ENCODE measurements around the gene AADACL2.
"Not testable (repeated sequence)": the region's sequence is repeated elsewhere in the genome, so short reads cannot be mapped to it uniquely, and the experiment has no call there.

Gene AADACL2

DNA sequence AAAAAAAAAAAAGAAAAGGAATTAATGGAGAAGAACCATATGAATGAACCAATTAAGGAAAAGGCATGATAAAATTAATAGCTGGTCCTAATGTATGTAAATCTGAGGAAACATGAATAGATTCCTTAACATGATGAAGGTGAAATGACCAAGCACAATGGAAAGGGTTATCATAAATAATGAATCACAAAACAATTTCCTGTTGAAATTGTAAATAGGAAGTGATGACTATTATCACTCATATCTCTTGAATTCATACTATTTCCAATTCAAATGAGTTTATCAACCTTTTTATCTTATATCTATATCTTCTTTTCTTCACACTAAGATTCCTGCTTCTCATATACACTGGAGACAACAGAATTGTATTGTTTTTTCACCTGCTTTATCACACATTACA is 32.0 kb downstream of the AADACL2 start:
- DNase-seq (ENCODE audit: low spot score): no peak

GRCh38 chr3:151766454-151766853 is 32.7 kb downstream of the AADACL2 start:
- DNase-seq (ENCODE audit: low spot score): no peak

DNA sequence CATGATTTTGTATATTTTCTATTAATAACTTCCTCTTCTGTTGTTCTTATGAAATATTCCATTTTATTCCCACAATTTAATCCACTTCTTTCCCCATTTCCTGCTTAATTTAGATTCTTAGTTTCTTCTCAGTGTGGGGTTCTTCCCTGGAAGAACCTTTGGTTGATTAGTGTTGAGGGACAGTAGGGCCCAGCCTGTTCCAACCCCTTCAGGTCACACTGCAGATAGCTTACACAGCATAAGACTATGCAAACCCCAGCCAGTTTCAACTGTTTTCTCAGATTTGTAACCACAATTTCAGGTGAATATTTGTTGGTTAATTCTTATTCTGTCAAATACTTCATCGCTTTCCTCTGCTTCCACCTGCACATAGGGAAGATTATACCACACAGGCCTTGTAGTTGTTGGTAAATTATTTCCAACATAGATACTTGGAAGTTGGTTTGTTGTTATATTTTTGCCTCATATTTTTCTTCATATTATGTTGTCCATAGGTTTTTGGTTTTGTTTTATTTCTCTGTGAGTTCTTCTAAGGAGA is 34.7 kb downstream of the AADACL2 start:
- no peak for DNase-seq (ENCODE audit: low spot score)

DNA sequence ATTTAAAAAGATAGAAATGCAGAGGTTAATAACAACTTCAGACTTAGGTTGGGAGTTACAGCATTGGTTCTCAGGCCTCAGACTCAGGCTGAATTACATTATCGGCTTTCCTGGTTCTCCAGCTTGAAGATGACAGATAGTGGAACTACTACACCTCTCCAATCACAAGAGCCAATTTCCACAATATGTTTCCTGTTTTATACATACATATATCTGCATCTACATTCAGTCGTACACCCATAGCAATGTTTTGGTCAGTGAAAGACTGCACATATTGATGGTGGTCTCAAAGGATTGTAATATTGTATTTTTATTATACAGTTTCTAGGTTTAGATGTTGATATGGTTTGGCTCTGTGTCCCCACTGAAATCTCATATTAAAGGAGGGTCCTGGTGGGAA is 35.4 kb downstream of the AADACL2 start:
- DNase-seq (ENCODE audit: low spot score): no peak

DNA sequence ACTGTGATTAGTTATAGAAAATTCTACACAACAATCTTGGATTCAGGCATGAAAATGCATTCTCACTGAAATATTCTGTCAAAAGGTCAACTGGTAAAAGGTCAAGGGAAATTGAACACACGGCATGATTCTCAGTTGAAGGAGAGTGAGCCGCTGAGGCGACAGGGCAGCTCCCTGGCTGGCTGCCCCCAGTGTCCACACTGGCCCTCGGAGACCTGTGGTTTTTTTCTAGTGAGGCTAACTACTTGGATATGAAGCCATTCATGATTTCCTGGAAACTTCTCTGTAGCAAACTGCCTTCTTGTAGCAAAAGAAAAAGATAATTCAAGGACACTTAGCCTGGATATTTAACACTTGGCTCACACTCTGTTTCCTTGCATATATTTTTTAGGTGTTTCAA is 37.2 kb downstream of the AADACL2 start:
- DNase-seq (ENCODE audit: low spot score): peak; percentile 69

GRCh38 chr3:151772825-151773480 is 39.2 kb downstream of the AADACL2 start:
- no peak for DNase-seq (ENCODE audit: low spot score)

- no peak for DNase-seq (ENCODE audit: low spot score)
Observed at GRCh38 chr3:151774235-151774634, 40.5 kb downstream of the AADACL2 start.

DNA sequence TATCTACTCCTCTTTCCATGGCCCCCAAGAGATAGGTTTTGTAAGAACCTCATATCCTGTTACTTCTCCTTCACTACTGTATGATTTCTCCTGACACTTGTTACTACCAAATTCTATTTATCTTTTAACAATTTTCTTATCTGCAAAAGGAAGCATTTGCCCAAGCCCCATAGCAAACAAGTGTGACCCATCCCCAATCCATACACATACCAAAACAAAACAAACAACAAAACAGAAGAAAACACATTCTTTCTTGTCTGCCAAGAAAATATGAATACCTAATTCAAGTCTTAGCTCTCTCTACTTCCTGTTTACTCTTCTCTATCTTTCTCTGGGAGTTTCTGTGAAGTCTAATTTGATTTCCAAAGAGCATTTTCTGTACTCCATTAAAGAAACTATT is 41.2 kb downstream of the AADACL2 start:
- no peak for DNase-seq (ENCODE audit: low spot score)

GRCh38 chr3:151775314-151776258 is 41.9 kb downstream of the AADACL2 start:
- DNase-seq (ENCODE audit: low spot score): no peak

GRCh38 chr3:151776259-151776740 is 42.6 kb downstream of the AADACL2 start:
- no peak for DNase-seq (ENCODE audit: low spot score)

GRCh38 chr3:151777880-151778279 is 44.2 kb downstream of the AADACL2 start:
- DNase-seq (ENCODE audit: low spot score): no peak

GRCh38 chr3:151787626-151788025 is 53.9 kb downstream of the AADACL2 start:
- no peak for DNase-seq (ENCODE audit: low spot score)

DNA sequence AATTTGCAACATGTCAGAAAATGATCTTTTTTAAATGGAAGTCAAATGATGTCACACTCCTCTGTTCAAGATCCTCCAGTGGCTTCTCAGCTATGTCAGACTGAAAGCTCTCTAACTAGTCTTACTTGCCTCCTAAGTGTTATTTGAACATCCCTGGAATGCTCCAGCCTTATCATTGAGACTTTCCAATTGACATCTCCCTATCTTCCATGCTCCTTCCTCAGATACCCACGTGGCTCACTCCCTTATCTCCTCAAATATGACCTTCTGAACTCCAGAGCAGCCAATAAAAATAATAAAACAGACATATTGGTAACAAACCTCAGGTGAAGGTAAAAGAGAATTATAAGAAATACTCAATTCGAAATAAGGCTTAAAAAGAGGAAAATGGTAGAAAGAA is 54.7 kb downstream of the AADACL2 start:
- no peak for DNase-seq (ENCODE audit: low spot score)

- DNase-seq (ENCODE audit: low spot score): peak; percentile 14
Observed at GRCh38 chr3:151789853-151790463, 56.2 kb downstream of the AADACL2 start.

DNA sequence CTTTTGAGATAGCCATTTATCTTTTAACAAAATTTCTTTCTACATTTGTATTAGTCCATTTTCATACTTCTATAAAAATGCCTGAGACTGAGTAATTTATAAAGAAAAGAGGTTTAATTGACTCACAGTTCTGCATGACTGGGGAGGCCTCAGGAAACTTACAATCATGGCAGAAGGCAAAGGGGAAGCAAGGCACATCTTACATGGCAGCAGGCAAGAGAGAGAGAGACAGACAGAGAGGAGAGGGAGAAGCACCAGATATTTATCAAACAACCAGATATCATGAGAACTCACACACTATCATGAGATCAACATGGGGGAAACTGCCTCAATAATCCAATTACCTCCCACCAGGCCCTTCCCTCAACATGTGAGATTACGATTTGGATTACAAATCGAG is 57.0 kb downstream of the AADACL2 start:
- DNase-seq (ENCODE audit: low spot score): not testable (repeated sequence)

DNA sequence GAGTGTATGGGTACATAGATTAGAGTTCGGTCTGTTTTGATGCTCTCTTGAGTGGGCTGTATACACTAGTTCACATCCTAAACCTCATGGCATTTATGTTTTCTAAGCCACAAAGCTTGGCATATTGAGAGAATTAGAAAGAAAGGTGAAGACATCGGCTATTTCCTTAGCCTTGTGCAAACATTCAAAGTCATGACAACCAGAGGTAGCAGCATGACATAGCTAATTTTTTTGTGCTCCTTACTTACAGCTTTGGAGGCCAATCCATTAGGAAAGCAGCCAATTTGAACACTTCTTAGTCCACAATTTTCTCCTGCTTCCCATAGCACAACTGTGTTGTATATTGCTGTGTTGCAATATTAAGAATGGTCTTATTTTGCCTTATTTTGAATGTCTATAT is 58.7 kb downstream of the AADACL2 start:
- no peak for DNase-seq (ENCODE audit: low spot score)

- no peak for DNase-seq (ENCODE audit: low spot score)
Observed at GRCh38 chr3:151793636-151794035, 59.9 kb downstream of the AADACL2 start.

DNA sequence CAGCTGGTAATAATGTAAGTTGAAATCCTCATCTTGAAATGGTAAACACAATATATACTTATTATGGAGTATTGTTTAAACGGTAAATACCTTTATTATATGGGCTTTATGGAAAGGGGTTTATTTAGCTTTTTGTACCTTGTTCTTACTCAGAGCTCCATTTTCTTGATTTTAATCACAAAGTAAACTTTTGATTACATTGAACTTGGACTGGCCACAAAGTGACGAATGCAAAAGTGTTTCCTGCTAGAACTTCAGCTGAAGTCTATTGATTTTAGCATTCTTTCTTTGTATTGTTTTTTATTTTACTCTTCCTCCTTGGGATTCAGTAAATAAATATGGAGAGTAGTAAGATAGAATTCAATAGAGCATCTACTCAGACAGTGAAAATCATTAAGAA is 60.4 kb downstream of the AADACL2 start:
- no peak for DNase-seq (ENCODE audit: low spot score)

DNA sequence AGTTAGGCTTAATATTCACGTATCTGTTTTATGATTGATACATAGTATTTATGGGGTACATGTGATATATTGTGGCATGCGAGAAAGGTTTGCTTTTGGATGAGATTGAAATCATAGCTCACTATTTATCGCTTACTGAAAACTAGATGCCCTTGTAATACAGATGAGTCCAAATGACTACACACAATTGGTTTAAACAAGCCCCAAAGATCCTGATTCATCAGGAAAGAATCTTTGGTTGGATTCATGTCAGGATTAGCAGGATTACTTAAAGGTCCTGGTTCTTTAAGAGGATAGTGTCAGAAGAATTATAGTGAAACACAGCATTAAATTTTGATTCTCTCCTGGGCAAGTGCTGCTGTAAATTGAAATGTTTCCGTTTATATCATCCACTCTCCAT is 61.5 kb downstream of the AADACL2 start:
- peak; percentile 49 for DNase-seq (ENCODE audit: low spot score)

- no peak for DNase-seq (ENCODE audit: low spot score)
Observed at GRCh38 chr3:151796105-151796680, 62.5 kb downstream of the AADACL2 start.

GRCh38 chr3:151798466-151798865 is 64.7 kb downstream of the AADACL2 start:
- DNase-seq (ENCODE audit: low spot score): no peak

DNA sequence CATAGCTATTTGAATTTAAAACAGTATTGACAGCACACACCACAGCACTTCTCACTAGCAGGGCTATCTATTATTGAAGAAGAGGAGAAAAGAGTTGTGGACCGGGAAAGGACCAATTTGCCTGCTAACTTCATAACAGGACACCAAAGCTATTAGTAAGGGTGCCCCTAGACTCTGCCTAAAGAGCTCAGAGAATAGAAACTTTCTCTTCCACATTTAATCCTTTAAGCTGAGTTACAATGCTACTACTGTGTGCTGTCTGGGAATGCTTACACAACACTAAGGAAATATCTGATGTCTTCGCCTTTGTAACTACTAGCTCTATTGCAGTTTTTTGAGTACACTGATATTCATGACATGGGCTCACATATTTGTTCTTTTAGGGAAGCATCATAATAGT is 66.7 kb downstream of the AADACL2 start:
- DNase-seq (ENCODE audit: low spot score): no peak
